Measurements from ENCODE around the gene ZSCAN31. TPM values are rescaled to one million over a fixed set of nuclear protein-coding genes. Genes with fewer than 3 reads are reported as not detected.

The ZSCAN31 gene
- total and polyA plus RNA-seq, 4 experiments from 2014 or later = 0.73 to 1.2 (median 0.91) TPM

DNA sequence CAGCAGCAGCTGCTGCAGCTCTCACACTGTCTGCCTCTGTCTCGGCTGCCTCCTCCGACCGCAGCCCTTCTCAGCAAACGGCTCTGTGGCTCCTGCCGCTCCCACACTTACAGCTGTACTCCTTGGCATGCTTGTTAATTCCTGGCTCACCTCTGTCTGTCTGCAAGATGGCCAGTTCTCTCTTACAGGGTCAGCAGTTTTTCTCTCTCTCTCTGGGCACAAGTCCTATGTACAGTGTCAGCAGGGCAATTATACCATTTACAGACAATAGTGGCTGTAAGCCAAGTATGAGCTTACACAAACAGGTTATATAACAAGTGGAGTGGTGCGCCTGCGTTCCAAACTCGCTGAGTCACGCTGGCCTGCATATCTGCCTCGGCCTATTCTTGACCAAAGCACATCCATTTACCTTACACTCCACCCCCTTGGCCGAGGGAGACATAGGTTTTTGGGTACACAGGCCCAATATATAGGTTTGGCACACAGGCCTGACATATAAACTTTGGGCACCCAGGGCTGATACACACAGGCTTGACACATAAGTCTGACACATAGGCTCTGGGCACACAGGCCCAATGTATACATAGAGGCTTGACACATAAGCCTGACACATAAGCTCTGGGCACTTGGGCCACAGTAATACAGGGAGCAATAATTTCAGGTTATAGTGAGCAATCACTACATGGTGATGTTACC lies 18.2 kb upstream of the ZSCAN31 start:
- no peak for DNase-seq
- CTCF ChIA-PET (ENCODE audit: partially characterized antibody) = interaction anchor here (1.6 to 4.3 kb wide), 4 partner anchors 11 to 217 kb away, joined by 4 to 44 read pairs (median 25); partner anchors contain the start of genes ZKSCAN8 and ZSCAN26
- peak overlapping the region in 1 of 8 donors; percentile 12 for H3K4me3 Mint-ChIP-seq
- H3K4me3 ChIP-seq (ENCODE audit: low read length in 2 of 2) = no peak overlapping the region
- peak overlapping the region in 4 of 7 donors; percentile 1 to 70 (median 33) for H3K27ac Mint-ChIP-seq
- H3K36me3 ChIP-seq (ENCODE audit: insufficient read depth, low read length) = no peaks in the 10 kb centered on the region
- no peaks in the 10 kb centered on the region for H3K27me3 Mint-ChIP-seq
- peaks cover 34% of the 10 kb centered on the region for H3K4me1 ChIP-seq (ENCODE audit: insufficient read depth, low read length)
- H3K36me3 Mint-ChIP-seq = peaks cover 3 to 4% of the 10 kb centered on the region in 2 donors
- peaks cover 31 to 46% (median 39%) of the 10 kb centered on the region in 4 donors for H3K4me1 Mint-ChIP-seq
- H3K27ac ChIP-seq (ENCODE audit: low read depth, low read length) = no peak overlapping the region
- H3K27me3 ChIP-seq (ENCODE audit: insufficient read depth, low read length) = no peaks in the 10 kb centered on the region
- intact Hi-C loops (cut with micrococcal nuclease) = loop anchor here (10.0 kb wide), 1 partner anchor 579 kb away; no protein-coding TSS in a partner anchor
- peaks cover 0 to 2% (median 0%) of the 10 kb centered on the region in 8 donors for H3K9me3 Mint-ChIP-seq
- POLR2A ChIA-PET (ENCODE audit: partially characterized antibody) = interaction anchor here (1.1 to 1.2 kb wide), 2 partner anchors 102 to 213 kb away, joined by 3 to 4 read pairs; partner anchors contain the start of genes ZKSCAN4 and ZKSCAN8
- H3K9me3 ChIP-seq (ENCODE audit: control insufficient read depth in 1 of 2, low read length in 2 of 2) = no peaks in the 10 kb centered on the region

DNA sequence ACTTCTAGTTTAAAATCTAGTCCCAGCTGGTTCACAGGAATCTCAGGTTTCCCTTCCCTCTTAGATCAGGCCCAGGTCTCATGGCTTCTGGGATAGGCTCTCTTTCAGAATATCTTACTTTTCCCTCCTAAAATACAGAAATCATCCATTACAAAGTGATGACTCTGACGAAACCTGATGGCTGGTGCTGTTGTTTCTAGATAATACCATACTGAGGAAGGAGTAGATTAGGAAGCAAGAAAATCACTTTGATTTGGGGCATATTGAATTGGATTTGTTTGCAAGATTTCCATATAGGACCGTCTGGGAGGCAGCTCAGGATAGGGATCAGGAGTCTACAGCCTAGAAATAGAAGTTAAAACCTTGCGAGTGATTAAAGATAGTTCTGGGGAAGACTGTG lies 17.4 kb upstream of the ZSCAN31 start:
- peaks cover 31 to 46% (median 39%) of the 10 kb centered on the region in 4 donors for H3K4me1 Mint-ChIP-seq
- Histone ChIP-seq H3K4me3 (ENCODE audit: low read length in 2 of 2) (no peak overlapping the region), H3K9me3 (ENCODE audit: control insufficient read depth in 1 of 2, low read length in 2 of 2) (no peaks in the 10 kb centered on the region), H3K27ac (ENCODE audit: low read depth, low read length) (no peak overlapping the region), H3K27me3 (ENCODE audit: insufficient read depth, low read length) (no peaks in the 10 kb centered on the region), H3K4me1 (ENCODE audit: insufficient read depth, low read length) (peaks cover 34% of the 10 kb centered on the region), H3K36me3 (ENCODE audit: insufficient read depth, low read length) (no peaks in the 10 kb centered on the region)
- CTCF ChIA-PET (ENCODE audit: partially characterized antibody) = interaction anchor here (3.9 to 4.3 kb wide), 2 partner anchors 86 to 216 kb away, joined by 19 to 31 read pairs; partner anchors contain the start of gene ZSCAN26
- H3K9me3 Mint-ChIP-seq = peaks cover 0 to 2% (median 0%) of the 10 kb centered on the region in 8 donors
- DNase-seq = no peak
- no peaks in the 10 kb centered on the region for H3K27me3 Mint-ChIP-seq
- no peak overlapping the region for H3K4me3 Mint-ChIP-seq
- H3K36me3 Mint-ChIP-seq = peaks cover 3 to 4% of the 10 kb centered on the region in 2 donors
- H3K27ac Mint-ChIP-seq = peak overlapping the region in 1 of 7 donors; percentile 70
- intact Hi-C loops (cut with micrococcal nuclease) = loop anchor here (10.0 kb wide), 1 partner anchor 579 kb away; no protein-coding TSS in a partner anchor
- POLR2A ChIA-PET (ENCODE audit: partially characterized antibody) = interaction anchor here (1.2 kb wide), 1 partner anchor 101 kb away, joined by 3 read pairs; the partner anchor contains the start of gene ZKSCAN4

DNA sequence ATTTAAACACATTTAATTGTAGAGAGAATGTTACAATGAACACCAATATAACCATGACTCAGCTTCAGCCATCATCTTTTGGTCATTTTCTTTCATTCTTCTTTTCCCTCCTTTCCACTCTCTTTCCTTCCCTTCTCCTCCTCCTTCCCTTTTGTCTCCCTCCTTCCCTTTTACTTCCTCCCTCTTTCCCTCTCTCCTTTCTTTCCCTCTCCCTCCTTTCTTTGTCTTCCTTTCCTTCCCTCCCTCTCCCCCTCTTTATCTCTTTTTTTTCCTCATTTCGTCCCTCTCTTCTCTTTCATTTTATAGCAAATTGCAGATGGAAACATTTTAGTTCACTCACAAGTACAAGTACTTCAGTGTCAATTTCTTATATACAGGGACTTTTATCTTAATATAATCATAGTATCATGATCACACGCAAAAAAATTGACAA lies 15.6 kb upstream of the ZSCAN31 start:
- peak overlapping the region in 1 of 7 donors; percentile 19 for H3K27ac Mint-ChIP-seq
- peaks cover 0 to 5% of the 10 kb centered on the region in 2 donors for H3K27me3 Mint-ChIP-seq
- Histone ChIP-seq H3K36me3 (ENCODE audit: insufficient read depth, low read length) (no peaks in the 10 kb centered on the region), H3K9me3 (ENCODE audit: control insufficient read depth in 1 of 2, low read length in 2 of 2) (no peaks in the 10 kb centered on the region), H3K27ac (ENCODE audit: low read depth, low read length) (no peak overlapping the region), H3K4me1 (ENCODE audit: insufficient read depth, low read length) (peaks cover 33% of the 10 kb centered on the region), H3K4me3 (ENCODE audit: low read length in 2 of 2) (no peak overlapping the region), H3K27me3 (ENCODE audit: insufficient read depth, low read length) (no peaks in the 10 kb centered on the region)
- intact Hi-C loops (cut with micrococcal nuclease) = loop anchor here (10.0 kb wide), 1 partner anchor 577 kb away; no protein-coding TSS in a partner anchor
- peaks cover 0 to 2% (median 0%) of the 10 kb centered on the region in 8 donors for H3K9me3 Mint-ChIP-seq
- peak overlapping the region in 7 of 8 donors; percentile 7 to 100 (median 70) for H3K4me3 Mint-ChIP-seq
- no peak for DNase-seq
- peaks cover 3 to 4% of the 10 kb centered on the region in 2 donors for H3K36me3 Mint-ChIP-seq
- peaks cover 31 to 46% (median 39%) of the 10 kb centered on the region in 4 donors for H3K4me1 Mint-ChIP-seq
- CTCF ChIA-PET (ENCODE audit: partially characterized antibody) = interaction anchor here (1.0 kb wide), 1 partner anchor 83 kb away, joined by 3 read pairs; no protein-coding TSS in a partner anchor
- POLR2A ChIA-PET (ENCODE audit: partially characterized antibody) = interaction anchor here (0.8 to 2.2 kb wide), 4 partner anchors 11 to 1272 kb away, joined by 3 to 7 read pairs (median 3); partner anchors contain the start of gene ZKSCAN4

DNA sequence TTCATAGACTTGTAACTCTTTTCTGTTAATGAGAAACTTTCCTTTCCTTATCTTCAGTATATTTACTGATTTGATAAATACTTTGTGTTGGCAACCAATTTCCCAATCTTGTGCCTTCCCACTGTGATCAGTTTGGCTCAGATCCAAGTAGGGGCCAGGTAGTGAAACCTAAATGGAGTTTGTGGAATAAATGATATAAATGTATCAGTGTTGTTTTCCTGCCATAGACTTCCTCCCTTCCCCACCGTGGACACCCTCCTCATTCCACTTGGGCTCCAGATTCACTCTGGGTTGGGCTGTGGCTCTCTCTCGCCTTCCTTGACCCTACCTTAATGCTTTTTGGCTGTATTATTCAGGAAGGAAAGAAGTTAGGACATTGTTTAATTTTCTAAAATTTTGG lies 15.1 kb upstream of the ZSCAN31 start:
- POLR2A ChIA-PET (ENCODE audit: partially characterized antibody) = interaction anchor here (0.8 to 2.2 kb wide), 5 partner anchors 12 to 1271 kb away, joined by 3 to 20 read pairs (median 3); partner anchors contain the start of genes ZKSCAN4 and ZSCAN31
- CTCF ChIA-PET (ENCODE audit: partially characterized antibody) = interaction anchor here (1.0 kb wide), 1 partner anchor 83 kb away, joined by 3 read pairs; no protein-coding TSS in a partner anchor
- no peaks in the 10 kb centered on the region for H3K9me3 ChIP-seq (ENCODE audit: control insufficient read depth in 1 of 2, low read length in 2 of 2)
- intact Hi-C loops (cut with micrococcal nuclease) = loop anchor here (10.0 kb wide), 1 partner anchor 576 kb away; no protein-coding TSS in a partner anchor
- peaks cover 29 to 43% (median 37%) of the 10 kb centered on the region in 4 donors for H3K4me1 Mint-ChIP-seq
- H3K4me1 ChIP-seq (ENCODE audit: insufficient read depth, low read length) = peaks cover 29% of the 10 kb centered on the region
- H3K4me3 Mint-ChIP-seq = peak overlapping the region in 7 of 8 donors; percentile 44 to 100 (median 99)
- no peak overlapping the region for H3K4me3 ChIP-seq (ENCODE audit: low read length in 2 of 2)
- H3K36me3 Mint-ChIP-seq = peaks cover 3 to 4% of the 10 kb centered on the region in 2 donors
- H3K27ac Mint-ChIP-seq = peak overlapping the region in 2 of 7 donors; percentile 63 to 78
- no peak for DNase-seq
- H3K9me3 Mint-ChIP-seq = peaks cover 0 to 2% (median 0%) of the 10 kb centered on the region in 8 donors
- no peaks in the 10 kb centered on the region for H3K27me3 ChIP-seq (ENCODE audit: insufficient read depth, low read length)
- H3K36me3 ChIP-seq (ENCODE audit: insufficient read depth, low read length) = no peaks in the 10 kb centered on the region
- peaks cover 0 to 5% of the 10 kb centered on the region in 2 donors for H3K27me3 Mint-ChIP-seq
- H3K27ac ChIP-seq (ENCODE audit: low read depth, low read length) = no peak overlapping the region

DNA sequence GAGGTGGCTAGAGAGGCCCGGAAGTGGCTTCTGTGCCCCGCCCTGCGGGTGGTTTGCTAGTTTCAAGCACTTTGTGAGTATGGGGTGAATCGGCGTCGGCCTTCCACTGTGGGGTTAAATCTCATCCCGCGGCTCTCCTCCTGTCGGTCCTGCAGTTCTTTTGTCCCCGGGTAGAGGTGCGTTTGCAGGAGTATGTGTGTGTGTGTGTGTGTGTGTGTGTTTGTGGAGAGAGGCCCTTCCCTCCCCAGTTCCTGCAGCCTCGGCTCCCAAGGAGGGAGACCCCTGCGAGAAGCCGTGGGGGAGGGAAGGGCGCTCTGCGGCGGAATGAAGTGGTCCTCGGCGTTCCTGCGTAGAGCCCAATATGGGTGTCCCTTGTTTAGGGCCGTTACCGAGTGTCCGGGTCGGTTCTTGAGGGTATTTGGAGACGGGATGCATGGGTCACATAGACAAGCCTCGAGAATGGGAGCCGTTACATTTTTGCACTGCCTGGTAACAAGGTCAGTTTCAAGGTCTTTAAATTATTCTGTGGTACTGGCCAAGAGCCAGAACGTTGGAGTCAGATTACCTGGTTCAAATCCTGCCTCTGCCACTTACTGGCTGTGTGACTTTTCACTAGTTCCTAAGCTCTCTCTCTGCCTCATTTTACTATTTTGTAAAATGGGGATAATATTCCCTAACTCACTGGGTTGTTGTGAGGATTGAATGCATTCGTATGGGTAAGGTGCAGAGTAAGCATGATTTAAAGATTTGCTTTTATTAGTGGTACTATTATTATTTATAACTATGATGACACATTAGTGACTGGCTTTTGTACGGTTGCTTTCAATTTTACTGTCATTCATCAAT lies 14.2 kb upstream of the ZSCAN31 start, which contains the start of gene ZKSCAN3:
TSS of gene ZKSCAN3 (plus strand) at position 56 of the 846 bp plus-strand sequence. CDS start 9,640 bp downstream, outside the sequence.
- H3K36me3 ChIP-seq (ENCODE audit: insufficient read depth, low read length) = no peaks in the 10 kb centered on the region
- H3K27me3 ChIP-seq (ENCODE audit: insufficient read depth, low read length) = no peaks in the 10 kb centered on the region
- H3K9me3 ChIP-seq (ENCODE audit: control insufficient read depth in 1 of 2, low read length in 2 of 2) = no peaks in the 10 kb centered on the region
- peak within 1 kb of the TSS; percentile 54 to 74 for H3K4me3 ChIP-seq (ENCODE audit: low read length in 2 of 2)
- peaks cover 8 to 14% of the 10 kb centered on the region in 2 donors for H3K27me3 Mint-ChIP-seq
- peak within 1 kb of the TSS; percentile 78 to 99 (median 97) for H3K27ac Mint-ChIP-seq
- peaks cover 0 to 2% (median 0%) of the 10 kb centered on the region in 8 donors for H3K9me3 Mint-ChIP-seq
- intact Hi-C loops (cut with micrococcal nuclease) = loop anchor here (1.0 to 10.0 kb wide), 4 partner anchors 15 to 575 kb away; partner anchors contain the start of genes ZSCAN12 and ZSCAN26
- peak; percentile 75 to 85 (median 79) for DNase-seq
- ChIA-PET CTCF (ENCODE audit: partially characterized antibody) (interaction anchor here (0.7 to 1.0 kb wide), 3 partner anchors 82 to 210 kb away, joined by 3 to 4 read pairs (median 3); partner anchors contain the start of gene ZKSCAN4), POLR2A (ENCODE audit: partially characterized antibody) (interaction anchor here (0.6 to 2.2 kb wide), 12 partner anchors 11 to 1271 kb away, joined by 3 to 20 read pairs (median 4); partner anchors contain the start of genes ZKSCAN4, ZKSCAN8, ZSCAN26 and ZSCAN31)
- peak within 1 kb of the TSS; percentile 57 for H3K27ac ChIP-seq (ENCODE audit: low read depth, low read length)
- H3K4me3 Mint-ChIP-seq = peak within 1 kb of the TSS; percentile 96 to 100 (median 99)
- peaks cover 23 to 34% (median 28%) of the 10 kb centered on the region in 4 donors for H3K4me1 Mint-ChIP-seq
- peaks cover 20% of the 10 kb centered on the region for H3K4me1 ChIP-seq (ENCODE audit: insufficient read depth, low read length)
- peaks cover 3% of the 10 kb centered on the region in 2 donors for H3K36me3 Mint-ChIP-seq

DNA sequence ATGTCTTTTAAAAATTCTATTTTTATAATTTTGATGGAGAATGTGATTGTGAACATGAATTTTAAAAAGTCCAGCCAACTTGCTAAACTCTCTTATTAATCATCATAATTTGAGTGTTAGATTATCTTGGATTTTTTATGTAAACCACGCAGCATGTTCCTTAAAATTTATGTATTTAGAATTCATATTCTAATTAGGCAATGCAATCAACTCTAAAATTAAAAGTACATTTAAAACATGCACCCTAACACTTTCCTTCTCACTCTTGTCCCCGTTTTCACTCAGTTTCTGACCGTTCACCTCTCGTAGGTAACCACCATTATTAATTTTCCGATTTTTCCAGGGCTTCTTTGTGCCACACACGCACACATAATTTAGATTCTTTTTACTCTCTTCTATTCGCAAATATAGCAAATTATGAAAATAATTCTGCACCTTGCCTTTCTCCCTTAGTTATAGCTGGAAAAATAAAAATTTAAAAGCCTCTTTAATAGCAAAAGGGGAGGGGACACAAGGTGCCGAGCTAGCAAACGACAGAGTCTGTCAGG lies 13.5 kb upstream of the ZSCAN31 start:
- peaks cover 9 to 15% of the 10 kb centered on the region in 2 donors for H3K27me3 Mint-ChIP-seq
- CTCF ChIA-PET (ENCODE audit: partially characterized antibody) = interaction anchor here (0.7 to 0.8 kb wide), 2 partner anchors 97 to 209 kb away, joined by 3 to 4 read pairs; partner anchors contain the start of gene ZKSCAN4
- intact Hi-C loops (cut with micrococcal nuclease) = loop anchor here (1.0 kb wide), 3 partner anchors 14 to 82 kb away; partner anchors contain the start of genes ZSCAN12 and ZSCAN26
- H3K36me3 Mint-ChIP-seq = peaks cover 3% of the 10 kb centered on the region in 2 donors
- H3K27me3 ChIP-seq (ENCODE audit: insufficient read depth, low read length) = no peaks in the 10 kb centered on the region
- H3K9me3 ChIP-seq (ENCODE audit: control insufficient read depth in 1 of 2, low read length in 2 of 2) = no peaks in the 10 kb centered on the region
- no peaks in the 10 kb centered on the region for H3K36me3 ChIP-seq (ENCODE audit: insufficient read depth, low read length)
- peak overlapping the region; percentile 78 to 99 (median 97) for H3K27ac Mint-ChIP-seq
- H3K9me3 Mint-ChIP-seq = peaks cover 0 to 2% (median 0%) of the 10 kb centered on the region in 8 donors
- H3K4me3 Mint-ChIP-seq = peak overlapping the region; percentile 96 to 100 (median 99)
- peak overlapping the region; percentile 57 for H3K27ac ChIP-seq (ENCODE audit: low read depth, low read length)
- POLR2A ChIA-PET (ENCODE audit: partially characterized antibody) = interaction anchor here (0.6 to 2.2 kb wide), 10 partner anchors 11 to 870 kb away, joined by 3 to 20 read pairs (median 4); partner anchors contain the start of genes ZKSCAN4, ZKSCAN8, ZSCAN26 and ZSCAN31
- peak overlapping the region; percentile 54 to 74 for H3K4me3 ChIP-seq (ENCODE audit: low read length in 2 of 2)
- H3K4me1 Mint-ChIP-seq = peaks cover 23 to 34% (median 27%) of the 10 kb centered on the region in 4 donors
- DNase-seq = no peak
- H3K4me1 ChIP-seq (ENCODE audit: insufficient read depth, low read length) = peaks cover 20% of the 10 kb centered on the region

All from CD4-positive, alpha-beta memory T cell (primary cell).